NOMO-1 treated with DMSO at 0.1 percent for 48 hours (cell line): Measurements from ENCODE around the gene TUG1.

Source experiments
- DNase-seq: peaks from one replicate; lab custom pipeline; 2025; ENCODE audit not compliant: unreplicated experiment; lab: John Stamatoyannopoulos, UW

TUG1 gene

GRCh38 chr22:30996462-30996861 lies 27.4 kb downstream of the TUG1 start:
- DNase-seq: peak; percentile 66

- no peak for DNase-seq
Measured at GRCh38 chr22:30998329-30998728, 29.3 kb downstream of the TUG1 start.

GRCh38 chr22:31001124-31001770 lies 32.2 kb downstream of the TUG1 start:
- DNase-seq: no peak

- DNase-seq: no peak
Measured at GRCh38 chr22:31005535-31005934, 36.5 kb downstream of the TUG1 start.

GRCh38 chr22:31019191-31019930 lies 50.3 kb downstream of the TUG1 start:
- DNase-seq: no peak

GRCh38 chr22:31020334-31020733 lies 51.3 kb downstream of the TUG1 start:
- DNase-seq: no peak

GRCh38 chr22:31022516-31022915 lies 53.5 kb downstream of the TUG1 start:
- DNase-seq: no peak
